GM18867 (cell line): Measurements from ENCODE around the gene SENP3.

Experiments
- ATAC-seq: cut with Tn5 transposase; IDR thresholded peaks from one replicate; pipeline ENCODE4 v1.9.1; 2021; ENCODE audit warnings: mild to moderate bottlenecking, moderate library complexity; ENCODE audit not compliant: unreplicated experiment

Gene SENP3

DNA sequence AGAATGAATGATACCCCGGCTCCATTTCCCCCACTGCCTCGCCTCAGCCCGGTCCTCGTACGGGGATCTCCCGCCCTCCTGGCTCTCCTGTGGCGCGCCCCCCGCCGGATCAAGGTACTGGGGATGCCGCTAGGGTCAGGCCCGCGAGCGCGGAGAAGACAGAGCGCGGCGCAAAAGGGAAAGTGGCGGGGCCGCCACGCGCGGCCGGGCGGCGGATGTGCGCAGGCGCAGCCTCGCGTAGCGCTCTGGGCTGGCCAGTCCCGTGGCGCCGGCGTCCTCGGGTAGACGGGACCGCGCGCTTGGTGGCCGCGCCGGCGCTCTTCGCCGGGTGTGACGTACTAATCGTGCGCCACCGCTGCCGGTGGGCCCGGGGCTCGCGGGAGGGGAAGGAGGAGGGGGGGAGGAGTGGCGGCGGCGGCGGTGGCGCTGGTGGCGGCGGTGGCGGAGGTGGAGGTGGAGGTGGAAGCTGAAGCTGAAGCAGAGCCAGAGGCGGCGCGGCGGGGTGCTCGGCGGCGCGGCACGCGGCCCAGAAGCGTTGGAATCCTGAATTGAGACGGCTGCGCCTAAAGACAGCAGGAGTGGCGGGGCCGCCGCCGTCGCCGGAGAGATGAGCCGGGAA lies at the start of gene SENP3:
Gene SENP3 (plus strand): TSS at position 331 of the 619 bp plus-strand sequence. CDS start 1,158 bp downstream, outside the sequence.
- ATAC-seq: peak; percentile 67

DNA sequence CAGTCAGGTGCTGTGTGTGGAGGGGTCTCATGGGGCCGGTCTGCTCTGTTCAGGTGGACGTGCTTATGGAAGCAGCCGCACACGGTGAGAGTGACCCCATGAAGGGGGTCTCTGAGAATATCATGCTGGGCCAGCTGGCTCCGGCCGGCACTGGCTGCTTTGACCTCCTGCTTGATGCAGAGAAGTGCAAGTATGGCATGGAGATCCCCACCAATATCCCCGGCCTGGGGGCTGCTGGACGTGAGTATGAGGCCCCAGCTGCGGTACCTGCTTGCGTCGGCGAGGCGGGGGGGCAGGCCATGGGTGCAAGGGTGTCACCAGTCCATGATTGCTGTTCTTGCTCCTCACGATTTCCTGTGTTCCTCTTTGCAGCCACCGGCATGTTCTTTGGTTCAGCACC lies 49.6 kb upstream of the SENP3 start:
- ATAC-seq: no peak

DNA sequence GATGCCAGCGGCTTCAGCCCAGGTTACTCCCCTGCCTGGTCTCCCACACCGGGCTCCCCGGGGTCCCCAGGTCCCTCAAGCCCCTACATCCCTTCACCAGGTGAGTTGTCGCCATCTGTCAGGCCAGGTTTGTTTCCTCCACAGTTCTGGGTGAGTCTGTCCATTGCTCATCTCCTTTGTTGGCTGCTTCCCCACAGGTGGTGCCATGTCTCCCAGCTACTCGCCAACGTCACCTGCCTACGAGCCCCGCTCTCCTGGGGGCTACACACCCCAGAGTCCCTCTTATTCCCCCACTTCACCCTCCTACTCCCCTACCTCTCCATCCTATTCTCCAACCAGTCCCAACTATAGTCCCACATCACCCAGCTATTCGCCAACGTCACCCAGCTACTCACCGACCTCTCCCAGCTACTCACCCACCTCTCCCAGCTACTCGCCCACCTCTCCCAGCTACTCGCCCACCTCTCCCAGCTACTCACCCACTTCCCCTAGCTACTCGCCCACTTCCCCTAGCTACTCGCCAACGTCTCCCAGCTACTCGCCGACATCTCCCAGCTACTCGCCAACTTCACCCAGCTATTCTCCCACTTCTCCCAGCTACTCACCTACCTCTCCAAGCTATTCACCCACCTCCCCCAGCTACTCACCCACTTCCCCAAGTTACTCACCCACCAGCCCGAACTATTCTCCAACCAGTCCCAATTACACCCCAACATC lies 48.7 kb upstream of the SENP3 start:
- ATAC-seq: no peak

- no peak for ATAC-seq
Measured at GRCh38 chr17:7513850-7514419, 47.8 kb upstream of the SENP3 start.

DNA sequence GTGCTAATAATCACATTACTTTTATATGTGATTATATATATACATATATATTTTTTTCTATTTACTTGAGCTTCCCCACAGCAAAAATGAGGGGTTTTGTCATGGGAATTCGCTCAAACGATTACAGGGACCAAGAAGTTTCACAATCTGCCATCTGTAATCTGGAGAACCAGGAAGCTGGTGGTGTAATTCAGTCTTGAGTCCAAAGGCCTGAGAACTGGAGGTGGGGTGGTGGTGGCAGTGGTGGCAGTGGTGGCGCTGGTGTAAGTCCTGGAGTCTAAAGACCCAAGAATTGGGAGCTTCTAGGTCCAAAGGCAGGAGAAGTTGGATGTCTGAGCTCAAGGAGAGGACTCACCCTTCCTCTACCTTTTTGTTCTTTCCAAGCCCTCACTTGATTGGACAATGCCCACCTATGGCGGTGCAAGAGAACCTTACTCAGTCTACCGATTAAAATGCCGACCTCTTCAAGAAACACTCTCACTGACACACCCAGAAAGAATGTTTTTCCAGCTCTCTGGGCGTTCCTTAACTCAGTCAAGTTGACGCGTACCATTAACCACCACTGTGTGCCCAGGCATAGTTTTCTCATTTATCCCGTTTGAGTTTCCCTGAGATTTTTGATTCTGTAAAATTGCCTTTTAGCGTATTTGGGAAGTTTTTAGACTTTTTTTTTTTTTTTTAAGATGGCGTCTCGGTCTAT lies 45.7 kb upstream of the SENP3 start:
- no peak for ATAC-seq

- ATAC-seq: no peak
Measured at GRCh38 chr17:7523033-7523432, 38.7 kb upstream of the SENP3 start.

DNA sequence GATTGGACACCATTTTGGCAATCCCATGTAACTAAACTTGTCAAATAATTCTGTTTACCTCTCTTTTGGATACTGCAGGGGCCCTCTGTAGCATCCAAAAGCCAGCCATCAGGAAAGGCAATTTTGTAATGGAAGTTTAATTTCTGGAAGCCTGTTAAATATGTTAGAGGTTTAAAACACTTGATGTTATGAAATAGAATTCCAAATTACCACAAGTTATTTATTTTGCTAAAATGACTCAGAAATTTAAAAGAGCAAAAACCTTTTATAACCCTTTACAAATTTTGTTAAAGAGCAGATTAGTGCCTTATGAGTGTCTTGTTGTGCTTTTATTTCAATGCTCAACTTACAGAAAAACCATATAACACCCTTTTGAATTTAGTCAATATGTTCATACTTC lies 32.9 kb upstream of the SENP3 start:
- no peak for ATAC-seq

- no peak for ATAC-seq
Measured at GRCh38 chr17:7530023-7530900, 31.5 kb upstream of the SENP3 start.

DNA sequence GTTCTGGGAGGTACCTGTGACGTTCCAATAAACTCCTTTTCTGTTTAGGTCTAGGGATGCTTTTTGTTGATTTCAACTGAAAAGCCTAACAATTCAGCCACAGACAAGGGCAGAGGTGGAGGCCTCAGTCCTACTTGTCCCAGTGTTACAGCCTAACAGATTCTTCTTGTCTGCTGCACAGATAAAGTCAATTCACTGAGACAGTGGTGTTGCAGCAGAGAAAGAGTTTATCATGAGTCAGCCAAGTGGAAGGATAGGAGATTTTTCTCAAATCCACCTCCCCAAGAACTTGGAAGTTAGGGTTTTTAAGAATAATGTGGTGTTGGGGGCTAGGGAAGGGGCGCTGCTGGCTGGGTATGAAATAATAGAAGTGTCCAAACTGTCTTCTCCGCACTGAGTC lies 23.7 kb upstream of the SENP3 start:
- ATAC-seq: no peak

- ATAC-seq: no peak
Measured at GRCh38 chr17:7538891-7539545, 22.7 kb upstream of the SENP3 start.

DNA sequence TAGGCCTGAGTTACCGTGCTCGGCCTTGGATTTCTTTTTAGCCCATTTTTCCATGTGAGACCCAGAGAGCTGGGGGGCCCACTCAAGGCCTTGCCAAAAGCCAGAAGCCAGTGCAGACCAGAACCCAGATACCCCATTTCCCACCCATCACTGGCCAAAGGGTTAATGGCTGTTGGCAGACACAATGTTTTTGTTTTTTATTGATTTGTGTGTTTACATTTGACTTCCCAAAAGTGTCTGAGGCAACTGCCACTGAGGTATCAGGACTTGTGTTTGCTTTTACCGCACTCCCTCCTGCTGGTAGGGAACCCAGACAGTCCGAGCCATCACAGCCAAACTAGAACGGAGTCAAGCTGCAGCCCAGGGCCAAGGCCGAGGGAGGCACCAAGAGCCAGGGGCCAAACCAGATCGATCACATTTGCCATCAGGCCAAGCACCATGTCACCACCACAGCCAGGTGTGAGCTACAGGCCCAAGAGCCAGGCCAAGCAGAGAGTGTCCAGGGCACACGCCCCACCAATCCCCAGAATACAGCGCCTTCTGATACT lies 20.6 kb upstream of the SENP3 start:
- ATAC-seq: no peak

GRCh38 chr17:7544911-7545310 lies 16.8 kb upstream of the SENP3 start:
- ATAC-seq: no peak

- ATAC-seq: no peak
Measured at GRCh38 chr17:7548585-7549400, 12.9 kb upstream of the SENP3 start, which contains the start of gene TNFSF12. Gene TNFSF12 (plus strand): TSS chr17:7549058. CDS start chr17:7549154, 96 bp downstream.

DNA sequence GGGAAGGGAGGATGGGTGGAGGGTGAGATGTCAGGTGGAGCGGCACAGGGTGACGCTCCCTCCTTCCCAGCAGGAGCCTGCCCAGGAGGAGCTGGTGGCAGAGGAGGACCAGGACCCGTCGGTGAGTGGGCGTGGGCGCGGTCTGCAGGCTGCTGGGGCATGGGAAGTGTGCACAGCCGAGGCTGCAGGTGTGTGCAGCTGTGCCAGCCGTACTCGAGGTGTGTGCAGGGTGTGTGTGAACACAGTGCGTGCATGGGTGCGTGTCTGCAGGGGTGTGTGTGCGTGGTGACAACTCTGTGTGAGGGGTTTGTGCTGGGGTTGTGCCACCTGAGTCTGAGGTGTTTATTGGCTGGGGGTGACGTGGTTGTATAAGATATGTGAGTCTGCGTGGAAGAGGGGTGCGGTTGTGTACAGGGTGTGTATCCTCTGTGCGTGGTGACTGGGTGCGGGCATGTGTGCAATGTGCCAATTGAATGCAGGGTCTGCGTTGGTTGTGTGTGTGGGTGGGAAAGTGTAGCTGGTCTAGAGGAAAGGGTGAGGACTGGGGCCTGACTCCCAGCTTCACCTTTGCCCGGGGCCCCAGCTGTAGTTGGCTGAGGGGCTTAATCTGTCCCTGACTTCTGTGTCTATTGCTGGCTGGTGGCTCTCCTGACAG lies 12.2 kb upstream of the SENP3 start:
- no peak for ATAC-seq

DNA sequence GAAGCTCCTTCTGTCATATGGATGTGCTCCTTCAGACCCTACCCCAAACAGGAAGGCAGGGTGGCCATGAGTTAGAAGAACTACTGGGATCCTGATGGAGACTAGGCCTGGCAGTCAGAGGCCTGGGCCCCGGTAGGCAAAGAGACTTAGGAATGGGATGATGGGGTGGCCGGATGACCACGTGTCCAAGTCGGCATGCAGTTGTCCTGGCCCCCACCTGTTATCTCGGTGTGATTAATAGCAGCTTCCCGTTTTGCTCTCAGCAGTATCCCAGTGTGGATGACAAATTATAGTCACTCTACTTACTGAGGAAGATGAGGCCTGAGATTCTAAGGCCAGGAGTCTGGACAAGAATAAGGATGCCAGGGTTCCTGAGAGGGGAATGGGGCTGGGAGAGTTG lies 11.4 kb upstream of the SENP3 start:
- no peak for ATAC-seq

DNA sequence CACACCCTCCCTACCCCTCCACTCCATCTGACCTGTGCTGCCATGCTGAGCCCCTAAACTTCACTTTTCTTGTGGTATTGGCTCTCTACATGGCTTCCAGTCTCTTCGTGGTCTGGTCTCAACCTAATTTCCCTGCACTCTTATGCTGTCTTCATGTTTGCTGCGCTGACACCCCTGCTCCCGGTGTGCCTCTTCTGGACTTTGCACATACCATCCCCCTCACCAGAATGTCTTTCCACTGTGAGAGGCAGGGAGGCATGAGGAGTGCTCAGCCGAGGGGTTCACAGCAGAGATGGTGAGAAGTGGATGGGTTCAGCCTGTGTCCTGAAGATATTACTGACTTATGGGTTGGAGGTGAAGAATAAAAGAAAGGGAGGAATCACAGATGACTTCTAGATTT lies 10.3 kb upstream of the SENP3 start:
- ATAC-seq: no peak

DNA sequence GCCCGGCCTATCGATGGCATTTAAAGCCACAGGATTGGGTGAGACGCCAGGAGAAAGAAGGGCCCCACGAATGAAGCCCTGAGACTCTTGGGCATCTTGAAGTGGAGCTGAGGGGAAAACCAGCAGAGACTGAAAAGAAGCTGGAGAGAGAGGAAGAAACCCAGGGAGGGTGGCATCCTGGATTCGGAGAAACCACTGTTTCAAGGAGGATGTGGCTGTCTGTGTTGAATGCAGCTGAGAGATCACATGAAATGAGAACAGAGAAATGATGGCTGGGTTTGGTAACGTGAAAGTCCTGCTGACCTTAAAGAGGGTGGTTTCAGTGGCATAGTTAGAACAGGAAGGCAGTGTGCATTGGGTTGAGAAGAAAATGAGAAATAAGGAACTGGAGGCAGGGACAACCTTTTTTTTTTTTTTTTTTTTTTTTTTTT lies 9.1 kb upstream of the SENP3 start:
- peak; percentile 66 for ATAC-seq

- ATAC-seq: no peak
Measured at GRCh38 chr17:7553356-7553755, 8.4 kb upstream of the SENP3 start.
